TTC549 (cell line): ENCODE results near the gene NUP93.
"Not testable (repeated sequence)": the region's sequence is repeated elsewhere in the genome, so short reads cannot be mapped to it uniquely, and the experiment has no call there.

ENCODE experiments used
- FAIRE-seq: peaks from 2 replicates; lab custom pipeline; 2012; peaks lifted over from hg19 to GRCh38; lab: Jason Lieb, UNC

NUP93 gene

DNA sequence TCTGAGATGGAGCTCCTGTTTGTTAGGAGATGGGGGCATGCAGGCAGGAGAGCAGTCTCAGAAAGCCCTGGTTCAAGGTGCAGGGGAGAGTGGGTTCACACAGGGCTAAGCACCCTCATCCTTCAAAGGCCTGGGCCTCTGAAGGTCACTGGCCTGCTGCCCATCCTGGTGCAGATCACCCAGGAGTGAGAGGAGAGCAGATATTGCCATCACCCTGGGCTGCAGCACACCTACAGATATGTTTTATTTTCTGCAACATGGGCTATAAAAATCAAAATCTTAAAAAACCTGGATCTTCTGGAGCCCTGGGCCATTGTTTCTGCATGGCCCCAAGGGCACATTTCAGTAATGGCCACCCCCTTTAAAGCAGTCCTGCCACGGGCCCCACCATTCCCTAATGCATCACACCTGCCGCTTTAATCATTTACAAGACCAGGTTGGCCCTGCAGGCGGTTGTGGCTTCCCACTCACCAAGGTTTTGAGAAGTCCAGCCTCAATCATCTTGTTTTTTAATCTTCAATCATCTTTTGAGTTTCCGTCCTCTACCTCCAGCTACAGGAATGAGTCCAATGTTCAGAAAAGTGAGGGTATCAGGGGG is 20.4 kb upstream of the NUP93 start:
- no peak for FAIRE-seq

DNA sequence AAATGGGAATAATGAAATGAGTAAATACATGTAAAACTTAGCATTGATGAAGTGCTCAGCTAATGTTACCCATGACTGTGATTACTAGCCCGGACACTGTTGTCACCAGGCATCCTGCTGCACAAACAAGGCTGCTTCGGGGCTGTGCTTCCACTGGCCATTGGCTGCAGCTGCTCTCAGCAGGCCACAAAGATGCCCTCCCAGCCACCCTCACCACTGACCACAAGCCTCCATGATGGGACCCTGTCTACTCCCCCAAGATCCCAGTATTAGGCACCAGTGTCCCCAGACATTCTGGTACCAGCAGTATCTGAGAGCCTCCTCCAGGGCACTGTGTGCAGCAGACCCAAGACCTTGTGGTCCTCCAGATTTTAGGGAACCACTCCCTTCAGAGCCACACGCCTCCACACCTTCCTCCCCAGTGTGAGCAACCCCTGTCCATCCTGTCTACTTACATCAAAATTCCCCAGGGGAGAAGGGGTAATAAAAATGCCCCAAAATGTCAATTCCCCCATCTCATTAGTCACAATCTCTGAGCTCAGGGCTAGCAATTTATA is 19.7 kb upstream of the NUP93 start:
- no peak for FAIRE-seq

DNA sequence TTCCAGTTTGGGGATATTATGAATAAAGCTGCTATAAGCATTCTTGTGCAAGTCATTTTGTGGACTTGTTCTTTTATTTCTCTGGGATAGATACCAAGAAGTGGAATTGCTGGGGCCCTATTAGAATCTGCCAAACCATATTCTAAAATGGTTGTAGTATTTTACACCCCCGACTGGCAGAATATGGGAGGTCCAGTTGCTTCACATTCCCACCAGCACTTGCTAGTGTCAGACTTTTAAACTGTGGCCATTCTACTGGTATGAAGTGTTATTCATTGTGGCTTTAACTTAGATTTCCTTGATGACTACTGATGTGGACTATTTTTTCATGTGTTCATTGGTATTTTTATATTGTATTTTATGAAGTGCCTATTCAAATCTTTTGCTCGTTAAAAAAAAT is 18.1 kb upstream of the NUP93 start:
- no peak for FAIRE-seq

DNA sequence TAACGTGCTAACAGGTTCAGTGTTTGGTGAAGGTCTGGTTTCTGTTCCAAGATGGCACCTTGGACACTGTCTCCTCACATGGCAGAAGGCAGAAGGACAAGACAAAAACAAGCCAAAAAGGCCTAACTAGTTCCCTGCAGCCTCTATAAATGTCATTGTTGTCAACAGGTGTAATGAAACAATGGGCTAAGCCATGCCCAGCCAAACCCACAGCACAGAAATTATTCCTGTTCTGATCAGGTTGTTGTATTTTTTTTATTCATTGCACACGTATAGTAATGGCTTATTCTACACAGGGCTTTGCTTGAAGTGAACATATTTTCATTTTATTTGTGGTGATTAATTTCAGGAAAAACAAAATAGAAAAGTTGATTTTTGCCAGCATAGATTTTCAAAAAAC is 16.1 kb upstream of the NUP93 start:
- FAIRE-seq, result no peak

DNA sequence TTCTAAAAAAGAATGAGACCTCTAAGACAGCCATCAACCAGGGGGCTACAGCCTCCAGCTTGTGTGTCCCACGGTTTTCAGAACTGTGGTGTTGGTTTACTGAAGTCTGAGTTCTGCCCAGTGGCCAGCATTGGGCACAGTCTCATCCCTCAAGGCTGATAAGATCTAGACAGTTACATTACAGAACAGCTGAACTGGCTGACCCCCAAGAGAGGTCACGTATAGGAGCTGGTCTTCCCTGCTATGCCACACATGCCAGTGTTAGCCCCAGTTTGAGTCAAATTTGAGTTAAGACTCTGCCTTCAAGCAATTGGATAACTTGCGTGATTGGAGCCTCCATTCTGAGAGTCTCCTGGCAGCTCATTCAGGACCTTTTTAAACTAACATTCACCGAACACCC is 14.8 kb upstream of the NUP93 start:
- FAIRE-seq, result no peak

DNA sequence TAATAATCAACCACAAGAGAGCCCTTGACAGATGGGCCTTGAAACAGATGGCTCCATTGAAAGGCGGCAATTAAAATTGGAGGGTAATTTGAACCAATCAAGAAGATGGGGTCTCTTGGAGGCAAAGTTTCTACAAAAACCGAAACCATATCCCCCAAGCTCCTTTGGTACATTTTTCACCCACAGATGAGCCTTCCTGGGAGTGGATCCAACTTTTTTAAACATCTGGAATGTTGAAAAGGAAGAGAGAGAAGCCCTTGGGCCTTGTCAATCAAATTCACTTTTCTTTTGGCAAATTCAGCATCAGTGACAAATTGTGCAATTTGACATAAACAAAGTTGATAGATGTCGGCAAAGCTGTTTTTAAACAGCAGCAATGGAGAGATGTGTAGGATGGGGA is 13.2 kb upstream of the NUP93 start:
- FAIRE-seq, result no peak

DNA sequence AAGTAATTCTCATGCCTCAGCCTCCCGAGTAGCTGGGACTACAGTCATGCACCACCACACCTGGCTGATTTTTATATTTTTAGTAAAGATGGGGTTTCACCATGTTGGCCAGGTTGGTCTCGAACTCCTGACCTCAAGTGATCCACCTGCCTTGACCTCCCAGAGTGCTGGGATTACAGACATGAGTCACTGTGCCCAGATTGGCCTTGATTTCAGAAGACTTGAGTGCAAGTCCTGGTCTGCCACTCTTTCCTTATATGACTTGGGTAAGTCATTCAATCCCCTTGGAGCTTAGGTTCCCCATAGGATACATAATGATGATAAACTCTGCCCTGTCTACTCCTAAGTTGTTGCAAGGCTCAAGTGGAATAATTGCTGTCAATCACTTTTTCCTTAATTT is 12.4 kb upstream of the NUP93 start:
- FAIRE-seq, result not testable (repeated sequence)

DNA sequence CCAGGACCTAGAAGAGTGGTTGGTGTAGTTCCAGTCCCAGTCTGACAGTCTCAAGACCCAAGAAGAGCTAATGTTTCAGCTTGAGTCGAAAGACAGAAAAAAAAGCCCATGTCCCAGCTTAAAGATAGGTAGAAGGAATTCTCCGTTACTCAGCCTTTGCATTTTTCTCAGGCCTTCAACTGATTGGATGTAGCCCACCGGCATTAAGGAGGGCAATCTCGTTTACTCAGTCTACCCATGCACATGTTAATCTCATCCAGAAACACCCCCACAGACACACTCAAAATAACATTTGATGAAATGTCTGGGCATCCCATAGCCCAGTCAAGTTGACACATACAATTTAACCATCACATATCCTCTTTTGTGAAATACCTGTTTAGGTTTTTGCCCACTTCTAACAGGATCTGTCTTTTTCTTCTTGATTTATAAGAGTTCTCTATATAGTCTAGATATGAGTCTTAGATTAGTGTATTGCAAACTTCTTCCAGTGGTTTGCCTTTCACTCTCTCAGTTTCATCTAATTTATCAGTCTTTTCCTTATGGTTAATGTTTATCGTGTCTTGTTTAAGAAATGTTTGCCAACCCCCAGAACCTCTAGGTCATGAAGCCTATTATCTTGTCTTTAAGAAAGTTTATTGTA is 7.6 kb upstream of the NUP93 start:
- no peak for FAIRE-seq

DNA sequence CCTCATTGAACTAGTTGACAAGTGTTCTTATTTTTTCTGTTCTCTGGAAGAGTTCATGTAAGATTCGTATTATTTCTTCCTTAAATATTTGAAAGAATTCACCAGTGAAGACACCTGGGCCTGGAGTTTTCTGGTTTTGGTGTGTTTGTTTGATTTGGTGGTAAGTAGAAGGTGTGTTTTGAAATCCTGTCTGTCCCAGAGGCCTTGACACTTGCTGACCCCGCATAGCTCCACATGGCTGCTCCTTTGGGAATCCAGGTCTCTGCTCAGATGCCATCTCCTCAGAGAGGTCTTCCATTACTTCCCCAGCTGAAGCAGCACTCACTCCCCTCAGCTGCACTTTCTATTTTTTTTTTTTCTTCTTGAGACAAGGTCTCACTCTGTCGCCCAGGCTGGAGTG is 5.7 kb upstream of the NUP93 start:
- FAIRE-seq, result no peak

DNA sequence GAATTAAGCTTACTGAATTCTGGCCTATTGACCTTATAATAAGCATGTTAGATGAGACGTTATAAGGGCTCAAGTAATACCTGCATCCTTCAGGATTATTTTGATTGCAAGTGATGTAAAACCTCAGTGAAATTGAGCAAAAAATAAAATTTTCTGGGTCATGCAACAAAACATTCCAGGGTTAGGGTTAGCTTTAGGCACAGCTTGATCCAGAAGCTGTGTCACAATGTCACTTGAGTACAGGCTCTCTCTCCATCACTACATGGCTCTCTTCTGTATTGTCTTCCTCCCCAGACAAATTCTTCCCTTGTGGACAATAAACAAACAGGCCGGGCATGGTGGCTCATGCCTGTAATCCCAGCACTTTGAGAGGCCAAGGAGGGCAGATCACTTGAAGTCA is 3.6 kb upstream of the NUP93 start:
- no peak for FAIRE-seq

DNA sequence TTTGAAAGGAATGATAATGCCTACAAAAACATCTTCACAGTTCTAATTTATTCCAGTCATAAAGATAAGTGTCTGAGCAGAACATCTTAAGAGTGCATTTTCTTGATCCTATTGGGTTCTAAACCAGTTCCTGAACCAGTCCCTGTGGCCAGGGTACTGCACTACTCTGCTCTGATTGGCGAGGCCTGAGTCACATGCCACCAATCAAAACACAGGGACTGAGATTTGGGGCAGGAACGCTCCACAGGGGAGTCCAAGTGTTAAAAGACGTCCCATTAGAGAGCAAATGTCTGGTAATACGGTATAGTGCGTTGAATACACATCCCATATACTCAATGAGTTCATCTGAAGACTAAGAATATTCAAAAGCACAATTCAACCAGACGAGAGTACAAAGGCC is 3.0 kb upstream of the NUP93 start:
- FAIRE-seq, result no peak

DNA sequence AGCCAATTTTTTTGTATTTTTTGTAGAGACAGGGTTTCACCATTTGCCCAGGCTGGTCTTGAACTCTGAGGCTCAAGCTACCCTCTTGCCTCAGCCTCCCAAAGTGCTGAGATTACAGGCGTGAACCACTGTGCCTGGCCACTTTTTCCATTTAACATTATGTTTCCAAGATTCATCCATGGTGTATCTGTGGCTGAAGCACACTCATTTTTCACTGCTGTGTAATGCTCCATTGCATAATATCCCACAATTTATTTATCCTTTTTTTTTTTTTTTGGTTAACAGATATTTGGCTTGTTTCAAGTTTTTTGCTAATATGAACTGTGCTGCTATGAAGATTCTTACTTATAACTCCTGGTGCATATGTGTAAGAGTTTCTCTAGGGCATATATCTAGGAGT is 1.9 kb upstream of the NUP93 start:
- FAIRE-seq, result no peak

DNA sequence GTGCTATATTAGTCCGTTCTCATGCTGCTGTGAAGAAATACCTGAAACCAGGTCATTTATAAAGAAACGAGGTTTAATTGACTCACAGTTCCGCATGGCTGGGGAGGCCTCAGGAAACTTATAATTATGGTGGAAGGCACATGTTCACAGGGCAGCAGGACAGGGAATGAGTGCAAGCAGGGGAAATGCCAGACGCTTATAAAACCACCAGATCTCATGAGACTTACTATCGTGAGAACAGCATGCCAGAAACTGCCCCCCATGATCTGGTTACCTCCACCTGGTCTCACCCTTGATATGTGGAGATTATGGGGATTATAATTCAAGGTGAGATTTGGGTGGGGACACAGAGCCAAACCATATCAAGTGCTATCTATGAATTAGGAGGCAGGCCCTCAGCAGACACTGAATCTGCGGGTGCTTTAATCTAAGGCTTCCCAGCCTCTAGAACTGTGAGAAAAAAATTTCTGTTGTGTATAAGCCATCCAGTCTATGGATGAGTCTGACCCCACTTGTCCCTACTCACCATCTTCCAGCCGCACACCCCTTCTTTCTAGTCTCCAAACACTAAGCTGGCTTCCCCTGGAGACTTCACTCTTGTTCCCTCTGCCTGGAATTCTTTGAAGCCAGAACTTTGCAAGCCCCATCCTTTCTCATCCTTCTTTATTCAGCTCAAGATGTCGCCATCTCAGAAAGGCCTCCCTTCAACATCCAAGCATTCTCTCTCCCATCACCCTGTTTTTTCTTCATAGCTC is 772 bp upstream of the NUP93 start:
- no peak for FAIRE-seq

DNA sequence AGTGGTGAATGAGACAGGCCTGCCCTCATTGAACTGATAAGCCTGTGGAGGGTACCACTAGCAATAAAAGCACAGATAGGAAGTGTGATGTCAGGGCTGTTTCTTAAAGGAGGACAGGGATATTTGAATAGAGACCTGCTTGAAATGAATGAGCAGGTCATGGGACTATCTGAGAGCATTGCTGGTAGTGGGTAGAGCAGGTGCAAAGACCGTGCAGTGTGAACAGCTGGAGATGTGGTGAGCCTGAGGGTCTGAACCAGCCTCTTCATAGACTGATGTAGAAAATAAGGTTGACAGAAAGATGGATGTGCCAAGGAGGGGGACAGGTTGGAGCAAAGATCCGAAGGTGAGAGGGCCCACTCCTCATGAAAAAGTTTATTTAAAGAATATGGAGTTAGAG is 2.4 kb downstream of the NUP93 start:
- no peak for FAIRE-seq

DNA sequence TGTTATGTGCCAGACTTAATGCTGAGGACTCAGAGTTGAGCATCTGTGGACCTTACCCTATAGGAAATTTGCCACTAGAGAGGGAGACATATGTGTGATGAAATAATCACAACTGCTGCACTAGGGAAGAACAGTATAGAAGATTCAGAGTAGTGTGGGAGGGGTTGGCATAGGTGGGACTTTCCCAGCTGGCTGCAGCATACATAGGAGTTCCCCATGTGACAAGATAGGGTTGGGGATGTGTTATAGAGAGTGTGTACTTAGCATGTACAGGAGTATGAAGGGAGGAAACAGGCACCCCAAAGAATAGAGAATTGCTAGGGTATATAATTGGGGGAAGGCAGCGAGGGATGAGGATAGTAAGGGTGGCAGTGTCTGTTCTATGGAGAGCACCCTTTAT is 2.9 kb downstream of the NUP93 start:
- no peak for FAIRE-seq

DNA sequence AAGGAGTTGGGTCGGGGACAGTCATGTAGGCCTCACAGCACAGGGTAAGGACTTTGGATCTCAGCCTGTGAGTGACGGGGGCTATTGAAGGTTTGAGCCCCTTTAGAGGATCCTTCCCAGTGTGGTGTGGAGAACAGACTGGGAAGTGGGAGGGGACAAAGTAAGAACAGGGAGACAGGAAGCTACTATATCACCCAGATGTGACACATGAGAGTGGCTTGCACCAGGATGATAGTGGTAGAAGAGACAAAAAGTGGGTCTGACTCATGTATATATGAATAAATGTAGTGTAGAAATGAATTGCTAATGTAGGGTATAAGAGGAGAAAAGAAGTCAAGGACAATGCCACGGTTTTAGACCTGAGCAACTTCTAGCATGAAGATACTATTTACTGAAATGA is 4.5 kb downstream of the NUP93 start:
- FAIRE-seq, result no peak

DNA sequence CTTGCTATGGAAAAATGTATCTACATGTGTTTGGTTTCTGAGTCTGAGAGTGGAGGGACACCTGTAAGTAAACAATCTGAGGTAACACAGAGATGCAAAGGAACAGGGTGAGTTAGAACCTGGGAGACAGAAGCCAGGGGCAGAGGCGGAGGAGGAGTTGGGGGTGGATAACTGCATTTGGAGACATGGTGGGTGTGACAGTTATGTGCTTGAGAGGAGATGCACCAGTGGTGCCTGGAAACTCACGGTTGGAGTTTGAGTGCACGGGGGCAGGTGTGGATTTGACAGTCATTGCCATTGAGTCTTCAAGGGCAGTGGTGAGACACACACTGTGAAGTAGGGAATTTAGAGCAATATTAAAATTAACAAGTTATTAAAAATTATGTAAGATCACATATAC is 6.5 kb downstream of the NUP93 start:
- no peak for FAIRE-seq

DNA sequence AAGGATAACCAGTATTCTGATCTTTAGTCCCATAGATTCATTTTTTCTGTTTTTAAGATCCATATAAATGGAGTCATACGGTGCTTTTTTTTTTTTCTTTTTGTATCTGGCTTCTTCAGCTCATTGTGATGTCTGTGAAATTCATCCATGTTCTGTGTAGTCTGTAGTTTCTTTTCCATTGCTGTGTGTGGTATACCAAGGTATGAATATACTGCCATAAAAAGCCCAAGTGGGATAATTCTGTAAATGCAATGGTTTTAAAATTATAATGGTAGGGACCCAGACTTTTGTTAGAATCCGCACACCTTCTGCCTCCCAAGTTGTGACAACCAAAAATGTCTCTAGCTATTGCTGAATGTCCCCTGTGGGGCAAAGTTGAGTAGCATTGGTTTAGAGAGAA is 7.6 kb downstream of the NUP93 start:
- no peak for FAIRE-seq

DNA sequence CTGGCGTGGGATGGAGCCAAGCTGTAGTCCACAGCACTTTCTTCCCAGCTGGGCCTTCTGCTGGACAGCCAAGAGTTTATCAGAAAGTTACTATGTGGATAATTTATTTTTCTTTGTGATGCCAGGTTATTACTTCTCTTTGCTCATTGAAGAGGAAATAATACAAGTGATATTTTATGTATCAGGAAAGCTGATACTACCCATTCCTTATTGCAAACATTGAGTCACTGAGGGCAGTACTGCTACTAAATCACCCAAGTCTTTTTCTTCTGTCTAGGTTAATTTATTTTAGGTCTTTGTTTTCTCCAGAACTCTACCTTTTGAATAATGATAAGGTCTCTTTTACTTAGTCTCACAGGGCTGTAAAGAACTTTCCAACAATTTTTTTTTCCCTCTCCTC is 8.3 kb downstream of the NUP93 start:
- FAIRE-seq, result no peak

DNA sequence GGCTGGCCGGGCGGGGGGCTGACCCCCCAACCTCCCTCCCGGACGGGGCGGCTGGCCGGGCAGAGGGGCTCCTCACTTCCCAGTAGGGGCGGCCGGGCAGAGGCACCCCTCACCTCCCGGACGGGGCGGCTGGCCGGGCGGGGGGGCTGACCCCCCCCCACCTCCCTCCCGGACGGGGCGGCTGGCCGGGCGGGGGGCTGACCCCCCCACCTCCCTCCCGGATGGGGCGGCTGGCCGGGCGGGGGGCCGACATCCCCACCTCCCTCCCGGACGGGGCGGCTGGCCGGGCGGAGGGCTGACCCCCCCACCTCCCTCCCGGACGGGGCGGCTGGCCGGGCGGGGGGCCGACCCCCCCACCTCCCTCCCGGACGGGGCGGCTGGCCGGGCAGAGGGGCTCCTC is 9.4 kb downstream of the NUP93 start:
- FAIRE-seq, result not testable (repeated sequence)

DNA sequence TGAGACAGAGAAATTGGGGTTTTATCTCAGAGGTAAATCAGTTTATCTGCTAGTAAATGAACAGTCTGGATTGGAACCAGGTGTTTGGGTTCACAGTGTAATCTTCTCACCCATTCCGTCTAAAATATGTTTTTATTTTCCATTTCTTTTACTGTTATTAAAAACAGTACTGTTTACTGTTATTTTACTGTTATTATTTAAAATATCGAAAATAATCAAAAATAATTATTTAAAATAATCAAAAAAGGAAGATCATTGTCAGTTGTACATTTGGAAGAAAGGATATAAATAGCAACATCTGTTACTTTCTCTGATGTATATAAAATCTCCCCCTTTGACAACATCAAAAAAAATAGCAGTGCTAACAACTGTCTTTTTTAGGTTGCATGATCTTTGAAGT is 11.5 kb downstream of the NUP93 start:
- FAIRE-seq, result no peak

DNA sequence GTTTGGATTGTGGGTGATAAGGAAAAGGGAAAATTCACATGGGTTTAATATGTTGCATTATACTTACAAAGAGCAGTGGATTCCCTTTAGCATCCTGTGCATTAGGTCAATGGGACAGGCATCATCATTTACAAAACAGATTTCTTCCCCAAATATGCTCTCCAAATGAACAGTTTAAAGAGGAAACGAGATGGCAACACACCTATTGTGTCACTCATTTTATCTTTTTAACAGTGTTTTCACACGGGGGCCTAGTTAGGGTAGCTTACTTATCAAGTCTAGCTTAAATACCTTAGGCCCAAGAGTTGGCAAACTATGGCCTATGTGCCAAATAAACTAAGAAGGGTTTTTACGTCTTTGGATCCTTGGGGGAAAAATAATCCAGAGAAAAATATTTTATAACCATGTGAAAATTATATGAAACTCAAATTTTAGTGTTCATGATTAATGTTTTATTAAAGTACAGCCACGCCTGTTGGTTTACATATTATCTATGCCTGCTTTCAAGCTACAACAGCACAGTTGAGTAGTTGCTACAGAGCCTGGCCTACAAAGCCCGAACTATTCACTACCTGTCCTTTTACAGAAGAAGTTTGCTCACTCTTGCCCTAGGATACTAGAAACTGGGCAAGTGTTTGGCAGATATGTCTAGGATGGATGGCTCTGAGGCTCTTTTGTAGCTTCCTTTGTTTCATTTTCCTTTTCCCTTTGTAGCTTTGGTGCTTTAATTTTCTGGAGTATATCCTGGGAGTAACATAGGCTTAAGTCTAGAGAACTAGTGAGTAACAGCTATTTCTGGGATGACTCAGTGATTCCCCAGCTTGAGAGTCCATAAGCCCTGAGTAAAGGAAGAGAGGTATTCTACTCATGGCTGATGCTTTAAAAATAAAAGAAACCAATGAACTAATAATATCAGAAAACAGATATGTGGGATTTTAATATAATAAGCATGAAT is 12.4 kb downstream of the NUP93 start:
- FAIRE-seq, result no peak

DNA sequence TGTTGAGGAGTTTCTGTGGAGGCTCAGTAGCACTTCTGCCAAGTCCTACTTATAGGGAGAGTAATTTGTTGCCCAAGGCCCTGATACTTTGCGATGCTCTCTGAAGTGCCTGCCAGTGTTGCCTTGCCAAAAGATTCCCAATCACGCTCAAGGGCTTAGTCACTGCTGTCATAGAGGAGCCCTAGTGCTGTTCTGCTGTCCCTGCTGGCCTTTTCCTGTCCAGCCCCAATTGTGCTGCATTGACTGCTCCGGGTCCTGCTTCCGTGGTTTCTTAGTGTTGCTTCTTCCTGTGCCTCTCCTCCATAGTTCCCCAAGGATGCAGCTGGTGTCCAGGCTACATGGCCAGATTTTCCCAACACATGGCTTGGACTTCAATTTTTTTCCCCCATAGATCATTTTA is 13.9 kb downstream of the NUP93 start:
- FAIRE-seq, result no peak
